ENCODE results near the gene DGCR8. TPM values are rescaled to one million over a fixed set of nuclear protein-coding genes. Genes with fewer than 3 reads are reported as not detected.
"Not testable (repeated sequence)": the region's sequence is repeated elsewhere in the genome, so short reads cannot be mapped to it uniquely, and the experiment has no call there.

The DGCR8 gene
- total and polyA plus RNA-seq, 12 donors: 8.3 to 26.3 (median 14.0) TPM

DNA sequence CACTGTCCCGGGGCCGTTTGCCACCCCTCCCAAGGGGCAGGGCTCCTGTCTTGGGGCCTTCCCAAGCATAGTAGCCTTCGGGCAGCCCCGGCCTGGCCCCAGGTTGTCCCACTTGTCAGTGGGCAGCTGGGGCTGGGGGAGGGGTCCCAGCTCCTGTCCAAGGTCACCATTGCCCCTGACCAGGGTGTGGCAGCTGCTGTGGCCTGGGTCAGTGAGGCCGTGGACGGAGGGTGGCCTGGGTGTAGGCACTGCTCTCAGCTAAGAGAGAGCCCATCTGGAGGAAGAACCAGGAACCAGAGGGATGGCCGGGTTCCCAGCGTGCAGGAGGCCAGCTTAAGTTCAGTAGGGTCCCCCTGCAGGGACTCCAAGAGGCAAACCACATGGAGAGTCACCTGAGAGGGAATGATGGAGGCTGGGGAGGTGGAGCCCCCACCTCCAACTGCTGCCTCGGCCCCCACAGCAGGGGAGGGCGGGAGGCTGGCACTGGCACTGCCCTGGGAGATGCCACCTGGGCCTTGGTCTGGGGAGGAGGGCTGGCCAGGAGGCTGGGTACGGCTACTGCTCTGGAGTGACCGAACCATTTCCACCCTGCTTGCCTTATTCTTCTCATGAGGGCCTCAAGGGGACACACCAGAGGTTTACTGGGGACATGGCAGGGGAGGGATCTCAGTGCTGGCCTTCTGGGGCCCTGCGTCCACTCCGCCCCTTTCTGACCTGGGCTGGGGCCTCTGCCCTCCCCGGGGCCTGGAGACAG is 77.6 kb downstream of the DGCR8 start:
- Histone ChIP-seq H3K27ac (no peak overlapping the region), H3K27me3 (peaks cover 0 to 7% (median 0%) of the 10 kb centered on the region in 7 donors), H3K36me3 (no peaks in the 10 kb centered on the region), H3K4me3 (no peak overlapping the region), H3K4me1 (peaks cover 0 to 7% (median 4%) of the 10 kb centered on the region in 9 donors), H3K9me3 (no peaks in the 10 kb centered on the region)
- ATAC-seq (peak in 1 of 8 donors; percentile 2), DNase-seq (no peak)
- WGBS, 2 donors: 63 to 69% methylated on average over 15 of the region's 15 CpGs
- intact Hi-C loops (cut with DNase I): loop anchor here (1.0 to 10.0 kb wide), 7 partner anchors 47 to 130 kb away; partner anchors contain the start of gene RTN4R (in 9 of the 10)
- TF ChIP-seq, protein P1, sequence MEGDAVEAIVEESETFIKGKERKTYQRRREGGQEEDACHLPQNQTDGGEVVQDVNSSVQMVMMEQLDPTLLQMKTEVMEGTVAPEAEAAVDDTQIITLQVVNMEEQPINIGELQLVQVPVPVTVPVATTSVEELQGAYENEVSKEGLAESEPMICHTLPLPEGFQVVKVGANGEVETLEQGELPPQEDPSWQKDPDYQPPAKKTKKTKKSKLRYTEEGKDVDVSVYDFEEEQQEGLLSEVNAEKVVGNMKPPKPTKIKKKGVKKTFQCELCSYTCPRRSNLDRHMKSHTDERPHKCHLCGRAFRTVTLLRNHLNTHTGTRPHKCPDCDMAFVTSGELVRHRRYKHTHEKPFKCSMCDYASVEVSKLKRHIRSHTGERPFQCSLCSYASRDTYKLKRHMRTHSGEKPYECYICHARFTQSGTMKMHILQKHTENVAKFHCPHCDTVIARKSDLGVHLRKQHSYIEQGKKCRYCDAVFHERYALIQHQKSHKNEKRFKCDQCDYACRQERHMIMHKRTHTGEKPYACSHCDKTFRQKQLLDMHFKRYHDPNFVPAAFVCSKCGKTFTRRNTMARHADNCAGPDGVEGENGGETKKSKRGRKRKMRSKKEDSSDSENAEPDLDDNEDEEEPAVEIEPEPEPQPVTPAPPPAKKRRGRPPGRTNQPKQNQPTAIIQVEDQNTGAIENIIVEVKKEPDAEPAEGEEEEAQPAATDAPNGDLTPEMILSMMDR (IDR thresholded peaks at IDR 0.05): no peak

- no peak for DNase-seq
- WGBS, 2 donors: 74 to 81% methylated on average over 14 to 15 of the region's 15 CpGs
- peaks cover 0 to 7% (median 0%) of the 10 kb centered on the region in 7 donors for H3K27me3 ChIP-seq
- H3K4me3 ChIP-seq: no peak overlapping the region
- H3K36me3 ChIP-seq: no peaks in the 10 kb centered on the region
- ATAC-seq: no peak
- H3K27ac ChIP-seq: no peak overlapping the region
- H3K9me3 ChIP-seq: no peaks in the 10 kb centered on the region
- H3K4me1 ChIP-seq: peaks cover 0 to 7% (median 4%) of the 10 kb centered on the region in 9 donors
- intact Hi-C loops (cut with DNase I): loop anchor here in 7 of 10 donors (2.0 to 10.0 kb wide), 5 partner anchors 46 to 129 kb away; partner anchors contain the start of gene RTN4R (in 5 of the 7)
- TF ChIP-seq, protein P1 (IDR thresholded peaks at IDR 0.05): no peak
Measured at GRCh38 chr22:20158391-20159036, 78.5 kb downstream of the DGCR8 start.

GRCh38 chr22:20159076-20159475 is 79.0 kb downstream of the DGCR8 start:
- Histone ChIP-seq H3K9me3 (no peaks in the 10 kb centered on the region), H3K4me3 (no peak overlapping the region), H3K36me3 (no peaks in the 10 kb centered on the region), H3K4me1 (peaks cover 0 to 7% (median 4%) of the 10 kb centered on the region in 9 donors), H3K27ac (no peak overlapping the region), H3K27me3 (peaks cover 0 to 7% (median 0%) of the 10 kb centered on the region in 7 donors)
- no peak for ATAC-seq
- intact Hi-C loops (cut with DNase I): loop anchor here in 7 of 10 donors (2.0 to 10.0 kb wide), 5 partner anchors 46 to 128 kb away; partner anchors contain the start of gene RTN4R (in 5 of the 7)
- DNase-seq: no peak
- TF ChIP-seq, protein P1 (IDR thresholded peaks at IDR 0.05): no peak
- 51 to 58% methylated on average over 9 of the region's 9 CpGs for WGBS, 2 donors

GRCh38 chr22:20159531-20159930 is 79.5 kb downstream of the DGCR8 start:
- H3K9me3 ChIP-seq, H3K36me3 ChIP-seq, ATAC-seq, H3K27ac ChIP-seq, H3K27me3 ChIP-seq, H3K4me3 ChIP-seq, DNase-seq, H3K4me1 ChIP-seq: not testable (repeated sequence)
- 70 to 72% methylated on average over 7 to 11 of the region's 14 CpGs for WGBS, 2 donors
- intact Hi-C loops (cut with DNase I): loop anchor here in 7 of 10 donors (2.0 to 10.0 kb wide), 5 partner anchors 45 to 128 kb away; partner anchors contain the start of gene RTN4R (in 5 of the 7)

Measured in heart right ventricle (tissue), 16 donors.